Measurements from ENCODE around the gene PLXNB3.

The PLXNB3 gene

GRCh38 chrX:153773741-153774575 lies 9.9 kb downstream of the PLXNB3 start:
- Histone ChIP-seq H3K4me3 (ENCODE audit: low read length) (no peak overlapping the region), H3K9ac (ENCODE audit: low read length) (no peak overlapping the region), H3K4me1 (ENCODE audit: control insufficient read depth, insufficient read depth, low read length) (no peaks in the 10 kb centered on the region), H3K36me3 (ENCODE audit: control insufficient read depth, insufficient read depth, low read length) (no peaks in the 10 kb centered on the region), H3K27ac (ENCODE audit: low read depth, low read length) (no peak overlapping the region), H3K27me3 (ENCODE audit: control insufficient read depth, insufficient read depth, low read length) (peaks cover 2% of the 10 kb centered on the region)

- Histone ChIP-seq H3K9ac (ENCODE audit: low read length) (no peak overlapping the region), H3K36me3 (ENCODE audit: control insufficient read depth, insufficient read depth, low read length) (no peaks in the 10 kb centered on the region), H3K27ac (ENCODE audit: low read depth, low read length) (no peak overlapping the region), H3K27me3 (ENCODE audit: control insufficient read depth, insufficient read depth, low read length) (peaks cover 2% of the 10 kb centered on the region), H3K4me1 (ENCODE audit: control insufficient read depth, insufficient read depth, low read length) (no peaks in the 10 kb centered on the region), H3K4me3 (ENCODE audit: low read length) (no peak overlapping the region)
Measured at GRCh38 chrX:153774576-153775292, 10.7 kb downstream of the PLXNB3 start.

- Histone ChIP-seq H3K4me3 (ENCODE audit: low read length) (no peak overlapping the region), H3K27me3 (ENCODE audit: control insufficient read depth, insufficient read depth, low read length) (peaks cover 8% of the 10 kb centered on the region)
Measured at GRCh38 chrX:153775293-153776119, 11.5 kb downstream of the PLXNB3 start.

GRCh38 chrX:153776120-153776599 lies 12.1 kb downstream of the PLXNB3 start:
- Histone ChIP-seq H3K9ac (ENCODE audit: low read length) (no peak overlapping the region), H3K36me3 (ENCODE audit: control insufficient read depth, insufficient read depth, low read length) (no peaks in the 10 kb centered on the region), H3K27ac (ENCODE audit: low read depth, low read length) (no peak overlapping the region), H3K27me3 (ENCODE audit: control insufficient read depth, insufficient read depth, low read length) (peaks cover 8% of the 10 kb centered on the region), H3K4me3 (ENCODE audit: low read length) (no peak overlapping the region), H3K4me1 (ENCODE audit: control insufficient read depth, insufficient read depth, low read length) (peaks cover 3% of the 10 kb centered on the region)

More at GRCh38 chrX:153775293-153776119, 11.5 kb downstream of the PLXNB3 start:
- no peak overlapping the region for H3K27ac ChIP-seq (ENCODE audit: low read depth, low read length)
- no peak overlapping the region for H3K9ac ChIP-seq (ENCODE audit: low read length)
- H3K36me3 ChIP-seq (ENCODE audit: control insufficient read depth, insufficient read depth, low read length): no peaks in the 10 kb centered on the region
- peaks cover 1% of the 10 kb centered on the region for H3K4me1 ChIP-seq (ENCODE audit: control insufficient read depth, insufficient read depth, low read length)

- no peak overlapping the region for H3K9ac ChIP-seq (ENCODE audit: low read length)
- peaks cover 8% of the 10 kb centered on the region for H3K27me3 ChIP-seq (ENCODE audit: control insufficient read depth, insufficient read depth, low read length)
- no peak overlapping the region for H3K4me3 ChIP-seq (ENCODE audit: low read length)
- peaks cover 3% of the 10 kb centered on the region for H3K4me1 ChIP-seq (ENCODE audit: control insufficient read depth, insufficient read depth, low read length)
- no peaks in the 10 kb centered on the region for H3K36me3 ChIP-seq (ENCODE audit: control insufficient read depth, insufficient read depth, low read length)
- H3K27ac ChIP-seq (ENCODE audit: low read depth, low read length): no peak overlapping the region
Measured at GRCh38 chrX:153776611-153777045, 12.6 kb downstream of the PLXNB3 start.

- Histone ChIP-seq H3K27ac (ENCODE audit: low read depth, low read length) (no peak overlapping the region), H3K36me3 (ENCODE audit: control insufficient read depth, insufficient read depth, low read length) (no peaks in the 10 kb centered on the region), H3K4me1 (ENCODE audit: control insufficient read depth, insufficient read depth, low read length) (peaks cover 3% of the 10 kb centered on the region), H3K27me3 (ENCODE audit: control insufficient read depth, insufficient read depth, low read length) (peaks cover 8% of the 10 kb centered on the region), H3K4me3 (ENCODE audit: low read length) (no peak overlapping the region), H3K9ac (ENCODE audit: low read length) (no peak overlapping the region)
Measured at GRCh38 chrX:153777261-153778090, 13.4 kb downstream of the PLXNB3 start.

- Histone ChIP-seq H3K27ac (ENCODE audit: low read depth, low read length) (no peak overlapping the region), H3K27me3 (ENCODE audit: control insufficient read depth, insufficient read depth, low read length) (peaks cover 8% of the 10 kb centered on the region), H3K36me3 (ENCODE audit: control insufficient read depth, insufficient read depth, low read length) (no peaks in the 10 kb centered on the region), H3K4me3 (ENCODE audit: low read length) (no peak overlapping the region), H3K9ac (ENCODE audit: low read length) (no peak overlapping the region), H3K4me1 (ENCODE audit: control insufficient read depth, insufficient read depth, low read length) (peaks cover 3% of the 10 kb centered on the region)
Measured at GRCh38 chrX:153778181-153778580, 14.1 kb downstream of the PLXNB3 start.

GRCh38 chrX:153778684-153779101 lies 14.6 kb downstream of the PLXNB3 start:
- Histone ChIP-seq H3K36me3 (ENCODE audit: control insufficient read depth, insufficient read depth, low read length) (no peaks in the 10 kb centered on the region), H3K27me3 (ENCODE audit: control insufficient read depth, insufficient read depth, low read length) (peaks cover 8% of the 10 kb centered on the region)

GRCh38 chrX:153779891-153780677 lies 16.0 kb downstream of the PLXNB3 start:
- H3K36me3 ChIP-seq (ENCODE audit: control insufficient read depth, insufficient read depth, low read length): no peaks in the 10 kb centered on the region
- H3K4me1 ChIP-seq (ENCODE audit: control insufficient read depth, insufficient read depth, low read length): peaks cover 3% of the 10 kb centered on the region
- peaks cover 7% of the 10 kb centered on the region for H3K27me3 ChIP-seq (ENCODE audit: control insufficient read depth, insufficient read depth, low read length)
- H3K27ac ChIP-seq (ENCODE audit: low read depth, low read length): peak overlapping the region; percentile 72
- no peak overlapping the region for H3K4me3 ChIP-seq (ENCODE audit: low read length)
- no peak overlapping the region for H3K9ac ChIP-seq (ENCODE audit: low read length)

More at GRCh38 chrX:153778684-153779101, 14.6 kb downstream of the PLXNB3 start:
- Histone ChIP-seq H3K9ac (ENCODE audit: low read length) (no peak overlapping the region), H3K4me1 (ENCODE audit: control insufficient read depth, insufficient read depth, low read length) (peaks cover 3% of the 10 kb centered on the region), H3K4me3 (ENCODE audit: low read length) (no peak overlapping the region), H3K27ac (ENCODE audit: low read depth, low read length) (no peak overlapping the region)

- no peaks in the 10 kb centered on the region for H3K36me3 ChIP-seq (ENCODE audit: control insufficient read depth, insufficient read depth, low read length)
- peak within 1 kb of the TSS; percentile 72 for H3K27ac ChIP-seq (ENCODE audit: low read depth, low read length)
- no peak within 1 kb of the TSS for H3K9ac ChIP-seq (ENCODE audit: low read length)
- peaks cover 3% of the 10 kb centered on the region for H3K4me1 ChIP-seq (ENCODE audit: control insufficient read depth, insufficient read depth, low read length)
- no peak within 1 kb of the TSS for H3K4me3 ChIP-seq (ENCODE audit: low read length)
- H3K27me3 ChIP-seq (ENCODE audit: control insufficient read depth, insufficient read depth, low read length): peaks cover 7% of the 10 kb centered on the region
Measured at GRCh38 chrX:153780678-153781427, 16.8 kb downstream of the PLXNB3 start, which contains the start of gene SRPK3. TSS of gene SRPK3 (plus strand) at chrX:153781041. CDS start at chrX:153781087, 46 bp downstream.
